ENCODE results near the gene CATSPERZ.

DNA sequence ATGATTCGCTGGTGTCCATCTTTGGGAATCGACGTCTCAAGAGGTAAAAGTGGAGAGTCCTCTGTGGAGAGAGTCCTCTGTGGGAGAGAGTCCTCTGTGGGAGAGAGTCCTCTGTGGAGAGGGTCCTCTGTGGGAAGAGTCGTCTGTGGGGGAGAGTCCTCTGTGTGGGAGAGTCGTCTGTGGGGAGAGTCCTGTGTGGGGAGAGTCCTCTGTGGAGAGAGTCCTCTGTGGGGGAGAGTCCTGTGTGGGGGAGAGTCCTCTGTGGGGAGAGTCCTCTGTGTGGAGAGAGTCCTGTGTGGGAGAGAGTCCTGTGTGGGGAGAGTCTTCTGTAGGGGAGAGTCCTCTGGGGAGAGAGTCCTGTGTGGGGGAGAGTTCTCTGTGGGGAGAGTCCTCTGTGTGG lies 20.9 kb downstream of the CATSPERZ start:
- TF ChIP-seq, protein P1, sequence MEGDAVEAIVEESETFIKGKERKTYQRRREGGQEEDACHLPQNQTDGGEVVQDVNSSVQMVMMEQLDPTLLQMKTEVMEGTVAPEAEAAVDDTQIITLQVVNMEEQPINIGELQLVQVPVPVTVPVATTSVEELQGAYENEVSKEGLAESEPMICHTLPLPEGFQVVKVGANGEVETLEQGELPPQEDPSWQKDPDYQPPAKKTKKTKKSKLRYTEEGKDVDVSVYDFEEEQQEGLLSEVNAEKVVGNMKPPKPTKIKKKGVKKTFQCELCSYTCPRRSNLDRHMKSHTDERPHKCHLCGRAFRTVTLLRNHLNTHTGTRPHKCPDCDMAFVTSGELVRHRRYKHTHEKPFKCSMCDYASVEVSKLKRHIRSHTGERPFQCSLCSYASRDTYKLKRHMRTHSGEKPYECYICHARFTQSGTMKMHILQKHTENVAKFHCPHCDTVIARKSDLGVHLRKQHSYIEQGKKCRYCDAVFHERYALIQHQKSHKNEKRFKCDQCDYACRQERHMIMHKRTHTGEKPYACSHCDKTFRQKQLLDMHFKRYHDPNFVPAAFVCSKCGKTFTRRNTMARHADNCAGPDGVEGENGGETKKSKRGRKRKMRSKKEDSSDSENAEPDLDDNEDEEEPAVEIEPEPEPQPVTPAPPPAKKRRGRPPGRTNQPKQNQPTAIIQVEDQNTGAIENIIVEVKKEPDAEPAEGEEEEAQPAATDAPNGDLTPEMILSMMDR (IDR thresholded peaks at IDR 0.05), result no peak
- TF ChIP-seq POLR2A (IDR thresholded peaks at IDR 0.05), result no peak

Measured in lower leg skin (tissue), 3 donors.